ENCODE data around the gene KAT2B. TPM values are rescaled to one million over a fixed set of nuclear protein-coding genes. Genes with fewer than 3 reads are reported as not detected.

KAT2B gene
- total and polyA plus RNA-seq, 2 of the 8 experiments (the other 6 are each of a cell fraction or from before 2014, with no cell fraction given) = 0.24 to 0.91 TPM

GRCh38 chr3:20078194-20078714 is 38.0 kb downstream of the KAT2B start (continued):
- no peak for TF ChIP-seq SIN3A (conservative IDR thresholded peaks at IDR 0.05 in 1 of 2, IDR thresholded peaks at IDR 0.05 in 1 of 2; ENCODE audit: low read depth in 1 of 2, low read length in 2 of 2)
- no peak for TF ChIP-seq RFX5 (IDR thresholded peaks at IDR 0.05; ENCODE audit: borderline replicate concordance, low read depth, low read length)
- TF ChIP-seq NRF1 (IDR thresholded peaks at IDR 0.05; ENCODE audit: low read depth, low read length) = no peak
- TF ChIP-seq CHD7 (IDR thresholded peaks at IDR 0.05; ENCODE audit: insufficient replicate concordance, low read length) = no peak
